Colonic mucosa (tissue), 4 donors: ENCODE results near the gene TDRD7. TPM values are rescaled to one million over a fixed set of nuclear protein-coding genes. Genes with fewer than 3 reads are reported as not detected.
"Not testable (repeated sequence)": the region's sequence is repeated elsewhere in the genome, so short reads cannot be mapped to it uniquely, and the experiment has no call there.

Source experiments
- DNase-seq: peaks from one replicate; pipeline ENCODE4 v3.0.0-alpha.2; 2020
- H3K27ac ChIP-seq: fragments of 200-600 bp; one replicate; pipeline ENCODE4 v1.8.0; 2021
- H3K27me3 ChIP-seq: fragments of 200-600 bp; one replicate; pipeline ENCODE4 v1.8.0; 2021
- H3K36me3 ChIP-seq: fragments of 200-600 bp; one replicate; pipeline ENCODE4 v1.8.0; 2021
- H3K4me1 ChIP-seq: fragments of 200-600 bp; one replicate; pipeline ENCODE4 v1.8.0; 2021; ENCODE audit warnings: mild to moderate bottlenecking
- H3K4me3 ChIP-seq: fragments of 200-600 bp; one replicate; pipeline ENCODE4 v1.8.0; 2021
- H3K9ac ChIP-seq, 2 donors: one replicate each; pipeline ENCODE4 v1.7.0; 2013; ENCODE audit warnings: control low read depth in 2 of 2, low read depth in 2 of 2, low read length in 2 of 2
- H3K9me3 ChIP-seq: fragments of 200-600 bp; one replicate; pipeline ENCODE4 v1.8.0; 2021
- CTCF ChIP-seq: fragments of 200-600 bp; IDR thresholded peaks from one replicate; pipeline ENCODE4 v1.8.0; 2022; ENCODE audit warnings: antibody characterized with exemption, mild to moderate bottlenecking
- intact Hi-C: fragments of 100-400 bp; cut with DNase I; formaldehyde crosslinking; loops from one replicate; pipeline ENCODE4 v1.14.1; 2022
- total RNA-seq, 2 donors: library from RNA; stranded (reverse); fragmentation: NEBNext Ultra II Directional in 1 of 2; extraction: Animal tissue kit (Norgen Biotek cat#: 25700) in 1 of 2; gene quantifications; one replicate each; pipeline ENCODE4 v1.2.1, GENCODE V29; 2021
- donor health status: healthy.
- donor health status: DM: no; HTN: no; CAD: no.
- donor health status: DM: no; HTN: no; CAD: no.

The TDRD7 gene
- total RNA-seq, 2 donors from 2014 or later: 28.8 to 35.3 TPM

GRCh38 chr9:97487107-97487506, 75.2 kb downstream of the TDRD7 start:
- intact Hi-C loops: no loop called here
- no peak overlapping the region for H3K4me3 ChIP-seq
- DNase-seq: no peak
- no peaks in the 10 kb centered on the region for H3K9me3 ChIP-seq
- H3K9ac ChIP-seq: no peak overlapping the region
- H3K4me1 ChIP-seq: no peaks in the 10 kb centered on the region
- no peaks in the 10 kb centered on the region for H3K27me3 ChIP-seq
- no peak for TF ChIP-seq CTCF
- H3K36me3 ChIP-seq: no peaks in the 10 kb centered on the region
- H3K27ac ChIP-seq: no peak overlapping the region

GRCh38 chr9:97487861-97488260, 76.0 kb downstream of the TDRD7 start:
- Histone ChIP-seq H3K4me1 (no peaks in the 10 kb centered on the region), H3K9ac (no peak overlapping the region), H3K36me3 (no peaks in the 10 kb centered on the region), H3K27me3 (no peaks in the 10 kb centered on the region), H3K9me3 (no peaks in the 10 kb centered on the region), H3K27ac (no peak overlapping the region), H3K4me3 (no peak overlapping the region)
- DNase-seq: no peak
- TF ChIP-seq CTCF: no peak
- intact Hi-C loops: no loop called here

GRCh38 chr9:97491216-97491999, 79.5 kb downstream of the TDRD7 start:
- no peak overlapping the region for H3K4me3 ChIP-seq
- intact Hi-C loops: no loop called here
- H3K27me3 ChIP-seq: no peaks in the 10 kb centered on the region
- H3K9me3 ChIP-seq: no peaks in the 10 kb centered on the region
- no peak overlapping the region for H3K27ac ChIP-seq
- H3K4me1 ChIP-seq: no peaks in the 10 kb centered on the region
- H3K36me3 ChIP-seq: peaks cover 4% of the 10 kb centered on the region
- no peak for DNase-seq
- H3K9ac ChIP-seq: no peak overlapping the region
- TF ChIP-seq CTCF: no peak

GRCh38 chr9:97497558-97498375, 85.9 kb downstream of the TDRD7 start:
- H3K27me3 ChIP-seq, H3K4me3 ChIP-seq, H3K9me3 ChIP-seq, H3K27ac ChIP-seq, DNase-seq, H3K36me3 ChIP-seq, intact Hi-C loops, H3K4me1 ChIP-seq, H3K9ac ChIP-seq: not testable (repeated sequence)

GRCh38 chr9:97498846-97499245, 87.0 kb downstream of the TDRD7 start:
- DNase-seq, H3K9ac ChIP-seq, H3K36me3 ChIP-seq, H3K9me3 ChIP-seq, intact Hi-C loops, H3K4me3 ChIP-seq, H3K4me1 ChIP-seq, H3K27ac ChIP-seq: not testable (repeated sequence)
- peaks cover 17% of the 10 kb centered on the region for H3K27me3 ChIP-seq

- DNase-seq: no peak
- Histone ChIP-seq H3K4me1 (peaks cover 7% of the 10 kb centered on the region), H3K27me3 (peaks cover 23% of the 10 kb centered on the region), H3K9ac (no peak overlapping the region), H3K9me3 (no peaks in the 10 kb centered on the region), H3K4me3 (no peak overlapping the region), H3K27ac (no peak overlapping the region), H3K36me3 (peaks cover 4% of the 10 kb centered on the region)
- no peak for TF ChIP-seq CTCF
- intact Hi-C loops: no loop called here
Observed at GRCh38 chr9:97500263-97500662, 88.4 kb downstream of the TDRD7 start.
